Activated T-cell treated with anti-CD3 and anti-CD28 coated beads for 48 hours (primary cell): ENCODE results near the gene KIAA1958.

Source experiments
- DNase-seq: peaks from one replicate; pipeline ENCODE4 v3.0.0-alpha.2; 2020; ENCODE audit warnings: low read depth

The KIAA1958 gene, protein sequence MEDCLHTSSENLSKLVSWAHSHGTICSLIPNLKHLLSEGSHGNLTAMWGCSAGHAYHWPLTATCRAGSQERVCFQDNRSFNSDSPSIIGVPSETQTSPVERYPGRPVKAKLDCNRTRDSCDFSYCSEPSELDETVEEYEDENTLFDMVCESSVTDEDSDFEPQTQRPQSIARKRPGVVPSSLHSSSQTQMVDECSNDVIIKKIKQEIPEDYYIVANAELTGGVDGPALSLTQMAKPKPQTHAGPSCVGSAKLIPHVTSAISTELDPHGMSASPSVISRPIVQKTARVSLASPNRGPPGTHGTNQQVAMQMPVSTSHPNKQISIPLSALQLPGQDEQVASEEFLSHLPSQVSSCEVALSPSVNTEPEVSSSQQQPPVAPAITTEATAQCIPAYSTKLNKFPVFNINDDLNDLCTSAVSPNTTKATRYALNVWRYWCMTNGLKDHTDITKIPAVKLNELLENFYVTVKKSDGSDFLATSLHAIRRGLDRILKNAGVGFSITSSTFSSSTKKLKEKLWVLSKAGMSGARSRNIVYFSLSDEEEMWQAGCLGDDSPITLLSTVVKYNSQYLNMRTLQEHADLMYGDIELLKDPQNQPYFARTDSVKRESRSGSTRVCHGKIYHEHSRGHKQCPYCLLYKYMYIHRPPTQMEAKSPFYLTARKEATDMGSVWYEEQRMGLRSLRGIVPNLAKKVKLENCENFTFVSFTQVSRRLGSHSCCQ

DNA sequence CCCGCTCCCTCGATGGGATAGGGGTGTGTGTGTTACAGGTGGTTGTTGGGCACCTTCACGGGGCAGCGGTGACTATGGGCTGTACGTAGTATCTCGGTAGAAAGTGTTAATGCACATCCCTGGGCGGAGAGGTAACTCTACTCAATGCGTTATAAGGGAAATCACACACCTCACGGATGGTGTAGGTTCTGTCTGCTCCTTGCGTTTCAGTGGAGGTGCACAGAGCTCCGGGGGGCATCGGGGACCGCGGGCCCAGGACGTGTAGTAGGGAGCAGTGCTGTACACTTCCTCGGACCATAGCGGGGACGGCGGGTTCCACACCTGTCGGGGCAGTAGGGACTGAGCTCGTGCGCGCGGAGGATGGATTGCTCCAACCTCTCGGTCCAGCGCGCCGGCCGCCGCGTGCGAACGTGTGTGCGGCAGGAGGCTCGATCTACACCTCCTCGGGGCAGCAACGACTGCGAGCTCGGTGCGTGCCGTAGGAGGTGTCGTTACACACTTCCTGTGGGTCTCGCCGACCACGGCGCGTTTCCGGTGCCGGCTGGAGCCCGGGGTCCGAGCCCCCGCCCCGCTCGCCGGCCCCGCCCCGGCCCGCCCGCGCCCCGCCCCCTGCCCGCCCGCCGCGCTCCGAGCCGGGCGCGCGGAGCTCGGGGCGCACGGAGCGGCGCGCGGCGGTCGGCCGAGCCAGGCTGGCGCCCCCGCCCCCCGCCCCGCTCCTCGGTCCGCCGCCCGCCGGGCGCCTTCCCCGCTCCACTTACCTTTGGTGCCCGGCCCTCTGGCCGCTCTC is at the start of gene KIAA1958:
TSS of gene KIAA1958 (plus strand) at position 607 of the 787 bp plus-strand sequence. CDS start 87,254 bp downstream, outside the sequence.
- peak; percentile 84 for DNase-seq

DNA sequence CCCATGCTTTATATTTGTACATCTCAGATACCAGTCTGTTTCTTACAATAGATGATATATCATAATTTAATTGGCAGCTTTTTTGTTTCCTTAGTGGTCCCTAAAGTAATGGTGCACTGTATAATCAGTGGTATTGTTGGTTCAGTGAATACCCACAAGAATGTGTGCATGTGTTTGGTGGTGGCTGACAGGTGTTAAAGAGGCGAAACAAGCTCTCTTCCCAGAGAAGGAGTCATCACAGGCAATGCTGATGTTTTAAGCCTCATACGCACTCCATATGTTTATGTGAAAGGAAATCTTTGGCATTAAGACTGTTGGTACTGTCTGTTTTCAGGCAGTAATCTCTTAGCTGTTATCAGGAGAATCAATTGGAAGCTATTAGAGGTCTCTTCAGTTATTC is 49.2 kb upstream of the KIAA1958 start:
- no peak for DNase-seq

- DNase-seq: no peak
Measured at GRCh38 chr9:112439171-112439570, 47.5 kb upstream of the KIAA1958 start.

DNA sequence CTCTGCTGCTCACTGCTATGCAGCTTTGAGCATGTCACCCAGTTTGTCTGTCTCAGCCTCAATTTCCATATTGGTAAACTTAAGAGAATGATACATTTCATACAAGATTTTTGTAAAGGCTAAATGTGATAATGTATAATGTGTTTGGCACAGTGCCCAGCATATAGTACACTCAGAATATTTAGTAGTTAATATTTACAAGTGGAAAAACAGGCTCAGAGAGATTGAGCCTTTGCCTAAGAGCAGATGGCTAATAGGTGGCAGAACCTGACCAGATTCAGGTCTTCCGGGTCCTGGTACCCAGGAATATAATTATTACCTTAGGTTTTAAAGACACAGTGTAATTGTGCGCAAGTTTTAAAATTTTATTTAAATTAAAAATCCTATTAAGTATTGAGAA is 46.8 kb upstream of the KIAA1958 start:
- no peak for DNase-seq

DNA sequence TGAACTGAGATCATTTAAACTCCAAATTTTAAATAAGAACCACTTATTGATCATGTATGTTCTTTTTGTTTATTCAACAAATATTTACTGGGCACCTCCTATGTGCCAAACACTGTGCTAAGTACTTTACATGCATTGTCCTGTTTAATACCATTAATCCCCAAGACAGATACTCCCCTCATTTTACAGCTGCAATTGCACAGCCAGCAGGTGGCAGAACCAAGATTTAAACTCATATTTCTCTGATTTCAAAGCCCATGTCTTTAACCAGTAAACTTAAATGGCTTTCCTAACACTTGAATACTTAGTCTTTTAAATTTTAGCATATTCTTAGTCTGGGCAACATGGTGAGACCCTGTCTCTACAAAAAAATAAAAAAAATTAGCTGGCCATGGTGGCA is 43.4 kb upstream of the KIAA1958 start:
- DNase-seq: no peak

- DNase-seq: no peak
Measured at GRCh38 chr9:112443636-112444035, 43.0 kb upstream of the KIAA1958 start.

DNA sequence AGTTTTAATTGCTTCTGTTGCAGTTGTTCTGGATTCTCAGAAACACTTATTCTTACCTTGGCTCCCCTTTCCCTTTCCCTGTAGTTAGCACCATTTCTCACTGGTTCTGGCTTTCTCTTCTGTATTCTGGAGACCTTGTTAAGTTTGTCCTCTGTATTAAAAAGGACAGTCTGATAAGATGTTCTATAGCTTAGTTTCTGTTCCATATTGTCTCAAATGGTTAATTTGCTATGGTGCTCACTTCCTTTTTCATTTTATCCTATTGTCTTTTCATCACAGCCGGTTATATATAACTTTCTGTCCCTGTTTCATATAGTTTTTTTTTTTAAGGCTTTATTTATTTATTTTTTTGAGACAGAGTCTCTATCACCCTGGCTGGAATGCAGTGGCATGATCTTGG is 41.4 kb upstream of the KIAA1958 start:
- no peak for DNase-seq

DNA sequence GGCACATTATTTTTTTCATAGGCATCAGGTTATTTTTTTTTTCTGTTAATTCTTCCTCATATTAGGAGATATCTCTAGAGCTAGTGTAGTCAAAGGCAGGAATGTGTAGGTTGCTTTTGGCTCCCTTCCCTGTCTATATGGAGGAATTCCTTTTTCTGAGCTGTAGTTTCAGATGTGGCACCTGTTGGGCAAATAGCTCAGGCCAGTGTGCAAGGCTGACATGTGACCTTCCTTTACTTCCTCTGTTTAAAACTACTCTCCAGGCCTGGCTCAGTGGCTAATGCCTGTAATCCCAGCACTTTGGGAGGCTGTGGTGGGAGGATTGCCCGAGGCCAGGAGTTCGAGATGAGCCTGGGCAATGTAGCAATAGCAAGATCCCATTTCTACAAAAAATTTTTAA is 40.5 kb upstream of the KIAA1958 start:
- no peak for DNase-seq

DNA sequence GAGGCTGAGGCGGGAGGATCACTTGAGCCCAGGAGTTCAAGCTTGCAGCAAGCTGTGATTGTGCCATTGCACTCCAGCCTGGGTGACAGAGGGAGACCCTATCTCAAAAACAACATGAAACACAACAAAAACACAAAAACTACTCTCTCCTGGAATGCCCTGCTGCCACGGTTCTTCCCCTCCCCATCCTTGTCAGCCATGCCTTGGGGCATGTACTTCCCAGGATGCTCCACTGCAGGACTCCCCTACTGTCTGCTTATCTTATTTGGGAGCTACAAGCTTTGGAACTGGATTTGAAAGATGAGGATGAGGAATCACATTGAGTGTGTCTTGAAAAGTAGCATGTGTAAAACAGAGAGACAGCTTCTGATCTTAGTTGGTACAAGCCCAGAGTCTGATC is 40.1 kb upstream of the KIAA1958 start:
- DNase-seq: no peak

- no peak for DNase-seq
Measured at GRCh38 chr9:112447283-112447761, 39.3 kb upstream of the KIAA1958 start.

- no peak for DNase-seq
Measured at GRCh38 chr9:112462855-112463254, 23.8 kb upstream of the KIAA1958 start.

DNA sequence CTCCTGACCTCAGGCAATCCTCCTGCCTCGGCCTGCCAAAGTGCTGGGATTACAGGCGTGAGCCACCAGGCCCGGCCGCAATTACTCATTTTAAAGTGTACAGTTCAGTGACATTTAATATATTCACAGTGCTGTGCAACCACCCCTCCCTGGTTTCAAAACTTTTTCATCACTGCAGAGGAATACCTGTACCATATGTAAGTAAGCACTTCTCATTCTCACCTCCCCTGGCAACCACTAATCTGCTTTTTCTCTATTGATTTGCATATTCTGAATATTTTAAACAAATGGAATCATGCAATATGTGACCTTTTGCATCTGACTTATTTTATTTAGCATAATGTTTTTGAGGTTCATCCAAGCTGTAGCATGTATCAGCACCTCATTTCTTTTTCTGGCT is 21.3 kb upstream of the KIAA1958 start:
- DNase-seq: no peak

GRCh38 chr9:112472996-112473395 is 13.6 kb upstream of the KIAA1958 start:
- no peak for DNase-seq

DNA sequence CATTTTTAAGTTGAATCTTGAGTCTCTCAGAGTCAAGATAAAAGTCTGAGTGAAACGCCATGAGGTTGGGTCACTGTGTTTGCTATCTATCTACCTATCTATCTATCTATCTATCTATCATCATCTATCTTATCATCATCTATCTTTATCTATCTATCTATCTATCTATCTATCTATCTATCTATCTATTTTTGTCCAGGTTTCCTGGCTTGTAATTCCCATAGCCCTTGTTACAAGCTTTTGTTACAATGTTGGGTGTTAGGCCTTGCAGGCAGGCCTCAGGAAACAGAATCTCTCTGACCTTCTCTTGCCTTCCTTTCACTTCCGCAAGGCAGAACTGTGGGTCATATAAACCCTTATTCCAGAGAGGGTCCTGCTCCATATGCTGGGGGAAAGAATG is 12.6 kb upstream of the KIAA1958 start:
- no peak for DNase-seq

- no peak for DNase-seq
Measured at GRCh38 chr9:112475318-112475717, 11.3 kb upstream of the KIAA1958 start.

- no peak for DNase-seq
Measured at GRCh38 chr9:112477330-112477729, 9.3 kb upstream of the KIAA1958 start.

DNA sequence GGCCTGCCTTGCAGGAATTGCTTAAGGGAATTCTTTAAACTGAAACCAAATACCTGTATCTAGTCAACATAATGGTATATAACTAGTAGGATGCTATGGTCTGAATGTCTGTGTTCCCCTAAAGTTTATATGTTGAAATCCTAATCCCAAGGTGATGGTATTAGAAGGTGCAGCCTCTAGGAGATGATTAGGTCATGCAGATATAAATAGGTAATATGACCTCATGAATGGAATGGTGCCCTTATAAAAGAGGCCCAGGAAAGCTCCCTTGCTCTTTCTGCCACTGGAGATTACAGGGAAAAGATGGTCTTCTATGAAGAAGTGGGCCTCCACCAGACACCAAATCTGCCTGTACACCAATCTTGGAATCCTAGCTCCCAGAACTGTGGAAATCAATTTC is 7.4 kb upstream of the KIAA1958 start:
- no peak for DNase-seq

DNA sequence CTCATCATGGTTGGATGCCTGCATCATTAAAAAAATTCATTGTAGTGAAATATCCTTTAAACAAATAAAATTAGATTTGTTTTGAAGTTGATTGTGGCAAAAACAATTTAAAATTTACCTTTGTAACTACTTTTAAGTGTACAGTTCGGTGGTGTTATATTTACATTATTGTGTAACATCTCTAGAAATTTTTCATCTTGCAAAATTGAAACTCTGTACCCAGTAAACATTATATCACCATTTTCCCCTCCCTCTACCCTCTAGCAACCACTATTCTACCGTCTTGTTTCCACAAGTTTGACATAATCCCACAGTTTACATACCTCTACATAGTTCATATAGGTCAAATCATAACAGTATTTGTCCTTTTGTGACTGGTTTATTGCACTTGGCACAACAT is 2.0 kb upstream of the KIAA1958 start:
- no peak for DNase-seq

DNA sequence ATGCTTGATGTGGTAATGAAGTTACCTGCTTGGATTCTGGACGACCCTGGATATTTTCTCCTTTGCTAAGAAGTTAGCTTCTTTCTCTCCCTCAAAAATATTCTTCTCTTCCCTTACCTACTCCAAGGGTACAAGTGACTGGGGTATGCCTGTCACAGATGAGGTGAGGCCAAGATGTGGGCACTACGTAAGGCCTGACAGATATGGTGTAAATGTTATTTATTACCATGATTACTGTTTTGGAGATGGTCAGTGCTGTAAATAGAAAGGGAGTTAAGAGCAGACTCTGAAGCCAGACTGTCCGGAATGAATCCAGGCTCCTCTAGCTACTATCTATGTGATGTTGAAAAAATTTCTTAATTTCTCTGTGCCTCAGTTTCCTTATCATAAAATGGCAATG is 1.1 kb upstream of the KIAA1958 start:
- DNase-seq: no peak

- peak; percentile 36 for DNase-seq
Measured at GRCh38 chr9:112487008-112487798, 576 bp downstream of the KIAA1958 start.

- no peak for DNase-seq
Measured at GRCh38 chr9:112487799-112488340, 1.2 kb downstream of the KIAA1958 start.
